ENCODE results near the gene PDE6A. TPM values are rescaled to one million over a fixed set of nuclear protein-coding genes. Genes with fewer than 3 reads are reported as not detected.

Gene PDE6A
- total and polyA plus RNA-seq, 2 of the 8 experiments (the other 6 are each of a cell fraction or from before 2014, with no cell fraction given): not detected

DNA sequence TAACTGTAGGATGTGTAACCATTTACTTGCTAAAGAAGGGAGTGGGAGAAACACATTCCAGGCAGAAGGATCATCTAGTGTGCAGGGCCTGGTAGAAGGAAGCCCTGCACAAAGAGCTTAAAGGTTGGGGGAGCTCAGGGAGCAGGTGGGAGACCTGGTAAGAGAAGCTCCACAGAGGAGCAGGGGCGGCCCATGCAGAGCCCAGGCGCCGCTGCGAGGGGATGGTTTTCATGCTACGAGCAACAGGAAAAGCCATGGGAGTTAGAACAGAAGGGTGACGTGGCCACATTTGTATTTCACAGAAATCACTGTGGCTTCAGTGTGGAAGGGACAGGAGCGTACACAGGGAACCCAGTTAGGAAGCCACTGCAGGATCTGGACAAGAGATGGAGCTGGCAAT, 73.1 kb downstream of the PDE6A start (continued):
- TF ChIP-seq, protein P1, sequence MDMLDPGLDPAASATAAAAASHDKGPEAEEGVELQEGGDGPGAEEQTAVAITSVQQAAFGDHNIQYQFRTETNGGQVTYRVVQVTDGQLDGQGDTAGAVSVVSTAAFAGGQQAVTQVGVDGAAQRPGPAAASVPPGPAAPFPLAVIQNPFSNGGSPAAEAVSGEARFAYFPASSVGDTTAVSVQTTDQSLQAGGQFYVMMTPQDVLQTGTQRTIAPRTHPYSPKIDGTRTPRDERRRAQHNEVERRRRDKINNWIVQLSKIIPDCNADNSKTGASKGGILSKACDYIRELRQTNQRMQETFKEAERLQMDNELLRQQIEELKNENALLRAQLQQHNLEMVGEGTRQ (IDR thresholded peaks at IDR 0.05; ENCODE audit: low read length): no peak
- TF ChIP-seq EP300 (IDR thresholded peaks at IDR 0.05; ENCODE audit: borderline replicate concordance in 1 of 2, low read depth in 2 of 2, low read length in 2 of 2) (no peak), CBX8 (IDR thresholded peaks at IDR 0.05; ENCODE audit: borderline replicate concordance, low read depth, low read length) (no peak), TAF1 (IDR thresholded peaks at IDR 0.05; ENCODE audit: low read depth, low read length) (no peak), GTF2F1 (IDR thresholded peaks at IDR 0.05; ENCODE audit: borderline replicate concordance, low read depth, low read length) (no peak), HDAC2 (IDR thresholded peaks at IDR 0.05; ENCODE audit: borderline replicate concordance in 1 of 2, low read depth in 2 of 2, low read length in 2 of 2) (no peak), SRF (IDR thresholded peaks at IDR 0.05; ENCODE audit: low read depth, low read length) (no peak), ASH2L (IDR thresholded peaks at IDR 0.05; ENCODE audit: low read length) (no peak)
